GM21737 (cell line): ENCODE measurements around the gene DEFB113.
A peak's percentile ranks its signal among the peaks of the same experiment; 100 is the strongest.
"Not testable (repeated sequence)": the region's sequence is repeated elsewhere in the genome, so short reads cannot be mapped to it uniquely, and the experiment has no call there.

ENCODE experiments used
- ATAC-seq: cut with Tn5 transposase; IDR thresholded peaks from one replicate; pipeline ENCODE4 v1.9.1; 2021; ENCODE audit warnings: mild to moderate bottlenecking, moderate library complexity; ENCODE audit not compliant: unreplicated experiment

DEFB113 gene, protein sequence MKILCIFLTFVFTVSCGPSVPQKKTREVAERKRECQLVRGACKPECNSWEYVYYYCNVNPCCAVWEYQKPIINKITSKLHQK

DNA sequence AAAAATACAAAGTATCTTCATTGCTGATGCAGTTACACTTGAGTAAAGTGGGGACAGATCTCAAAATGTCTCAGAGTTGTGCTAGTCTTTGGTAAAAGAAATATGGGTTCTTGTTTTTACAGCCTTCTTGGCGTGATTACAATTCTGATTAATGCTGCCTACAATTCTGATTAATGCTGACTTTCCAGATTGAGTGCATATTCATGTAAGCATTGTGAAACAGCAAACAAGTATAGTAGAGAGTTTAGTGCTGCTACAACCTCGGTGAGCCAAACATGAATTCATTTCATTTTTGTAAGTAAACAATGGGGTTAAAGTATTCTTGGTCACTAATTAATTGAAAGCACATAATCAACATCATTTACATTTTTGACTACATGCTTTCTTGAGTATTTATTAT lies at the start of gene DEFB113:
Gene DEFB113 (minus strand): TSS at position 21 of the 400 bp plus-strand sequence. CDS start 0 bp downstream, at position 21.
- ATAC-seq = no peak

DNA sequence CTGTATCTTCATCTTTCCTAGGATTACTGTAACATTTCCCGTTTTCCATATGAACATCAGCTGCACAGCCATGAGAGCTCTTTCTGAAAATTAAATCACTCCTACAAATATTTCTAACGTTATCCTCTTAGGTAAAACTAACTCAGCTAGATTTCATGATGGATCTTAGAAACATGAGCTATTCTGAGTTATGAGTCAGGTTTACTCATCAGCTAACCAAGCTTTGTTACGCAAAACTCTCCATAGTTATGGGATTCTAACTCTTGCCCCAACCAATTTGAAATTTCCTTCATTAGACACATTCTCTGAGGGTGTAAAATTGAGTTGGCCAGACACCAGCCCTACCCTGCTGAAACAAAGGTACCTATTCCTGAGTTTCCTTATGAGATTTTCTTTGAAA lies 38.4 kb upstream of the DEFB113 start:
- ATAC-seq = no peak

DNA sequence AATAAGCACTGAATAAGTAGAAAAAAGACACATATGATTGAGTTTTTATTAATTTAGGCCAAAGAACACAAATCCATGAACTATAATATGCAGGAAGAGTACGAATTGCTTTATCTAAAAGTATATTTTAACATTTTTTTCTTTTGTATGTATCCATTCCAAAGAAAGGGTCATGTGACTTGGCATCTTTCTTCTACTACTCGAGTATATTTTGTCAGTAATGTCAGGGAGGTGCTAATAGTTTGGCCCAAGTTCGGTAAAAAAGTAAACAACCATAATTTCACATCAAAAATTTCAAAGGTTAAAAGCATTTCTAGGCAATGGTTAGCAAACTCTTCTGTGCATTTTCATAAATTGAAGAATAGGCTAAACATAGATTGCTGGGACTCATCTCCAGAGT lies 33.7 kb upstream of the DEFB113 start:
- ATAC-seq = no peak

DNA sequence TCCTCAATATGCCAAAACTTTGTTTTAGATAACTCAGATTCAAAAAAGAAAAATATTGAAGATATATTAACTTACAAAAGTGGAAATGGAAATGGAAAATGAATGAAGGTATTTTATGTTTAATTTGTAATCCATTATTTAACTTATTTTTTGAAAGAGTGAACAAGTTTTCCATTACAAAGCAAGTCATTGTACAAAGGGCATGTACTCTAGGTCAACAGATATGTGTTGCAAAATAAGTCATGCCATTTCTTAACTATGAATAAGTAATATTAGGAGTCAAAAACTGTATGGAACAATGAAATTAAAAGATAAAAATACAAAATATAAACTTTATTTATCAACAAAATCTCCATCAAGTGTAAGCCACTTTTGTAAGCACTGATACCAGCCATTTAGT lies 25.9 kb upstream of the DEFB113 start:
- ATAC-seq = no peak

DNA sequence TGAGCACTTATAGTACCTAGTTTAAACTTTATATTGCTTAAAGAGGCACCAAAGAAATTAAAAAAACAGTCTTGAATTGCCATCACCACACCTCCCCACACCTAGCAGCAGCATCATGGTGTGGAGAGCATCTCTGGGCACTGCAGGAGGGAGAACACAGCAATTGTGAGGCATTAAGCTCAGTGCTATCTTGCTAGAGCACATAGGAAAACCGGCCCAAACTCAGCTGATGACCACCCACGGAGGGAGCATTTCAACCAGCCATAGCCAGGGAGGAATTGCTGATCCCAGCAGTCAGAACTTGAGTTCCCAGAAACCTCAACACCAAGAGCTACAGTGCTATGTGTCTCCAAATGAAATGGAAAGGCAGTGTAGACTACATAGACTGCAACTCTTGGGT lies 19.5 kb upstream of the DEFB113 start:
- ATAC-seq = no peak

DNA sequence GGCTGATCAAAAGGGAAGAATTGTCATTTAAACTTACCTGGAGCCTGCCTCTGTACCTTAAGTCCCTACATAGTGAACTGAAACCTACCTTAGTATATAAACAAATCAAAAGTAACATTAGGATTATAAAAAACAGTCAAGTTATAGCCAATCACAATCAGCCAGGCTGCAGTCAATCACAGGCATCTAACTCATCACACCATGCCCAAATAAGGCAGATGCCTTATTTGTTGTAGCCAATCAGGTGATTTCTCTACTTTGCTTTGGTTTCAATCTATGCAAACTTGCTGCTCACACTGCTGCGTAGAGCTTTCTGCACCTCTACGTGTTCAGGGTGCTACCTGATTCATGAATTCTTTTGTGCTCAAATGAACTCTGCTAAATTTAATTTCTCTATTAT lies 18.3 kb upstream of the DEFB113 start:
- no peak for ATAC-seq

DNA sequence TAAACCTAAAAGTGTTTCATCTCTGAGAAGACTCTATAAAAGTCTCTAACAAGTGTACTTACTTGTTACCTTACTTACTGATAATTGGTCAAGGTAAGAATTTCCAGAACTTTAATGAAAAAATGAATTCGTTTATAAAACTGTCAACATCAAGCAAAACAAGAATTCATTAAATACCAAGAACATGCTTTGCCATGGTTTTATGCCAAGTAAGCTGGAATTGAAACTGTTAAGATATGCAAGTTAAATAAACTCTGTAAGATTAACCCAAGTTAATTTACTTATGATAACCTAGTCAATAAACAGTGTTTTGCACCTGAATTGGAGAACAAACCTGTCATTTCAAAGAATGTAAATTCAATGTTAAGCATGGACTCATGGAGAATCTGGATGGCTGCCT lies 17.1 kb upstream of the DEFB113 start:
- no peak for ATAC-seq

DNA sequence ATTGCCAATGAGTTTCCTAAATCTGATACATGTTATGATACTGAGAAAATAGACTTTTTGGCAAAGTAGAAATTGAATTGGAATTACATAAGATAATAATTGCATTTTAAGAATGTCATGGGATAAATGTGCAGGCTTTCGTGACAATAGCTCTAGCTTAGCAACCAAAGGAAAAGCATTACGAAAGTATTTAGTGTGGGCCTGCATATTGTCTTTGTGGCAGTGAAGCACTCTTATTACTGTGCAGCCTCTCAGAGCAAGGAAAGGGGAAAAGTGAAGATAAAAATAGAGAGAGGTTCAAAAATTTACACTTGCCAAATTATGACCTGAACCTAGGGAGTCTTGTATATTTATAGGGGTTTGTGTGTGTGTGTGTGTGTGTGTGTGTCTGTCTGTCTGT lies 12.6 kb upstream of the DEFB113 start:
- no peak for ATAC-seq

DNA sequence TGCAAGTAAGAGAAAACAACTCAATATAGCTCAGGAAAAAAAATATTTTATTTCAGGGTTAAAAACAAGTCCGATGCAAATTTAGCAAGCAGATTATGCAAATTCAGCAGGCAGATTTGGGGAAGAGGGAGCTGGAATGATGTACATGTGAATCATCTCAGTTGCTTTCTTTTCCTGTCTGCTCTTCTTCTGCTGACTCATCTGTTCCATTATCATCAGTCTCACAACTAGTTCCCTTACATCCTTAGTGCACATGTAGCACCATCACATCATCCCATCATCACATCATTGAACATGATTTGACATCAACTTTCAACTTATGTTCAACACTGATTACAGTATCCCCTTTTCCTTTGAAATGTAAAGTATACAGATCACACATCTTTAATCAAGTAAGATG lies 11.5 kb upstream of the DEFB113 start:
- ATAC-seq = peak; percentile 48

DNA sequence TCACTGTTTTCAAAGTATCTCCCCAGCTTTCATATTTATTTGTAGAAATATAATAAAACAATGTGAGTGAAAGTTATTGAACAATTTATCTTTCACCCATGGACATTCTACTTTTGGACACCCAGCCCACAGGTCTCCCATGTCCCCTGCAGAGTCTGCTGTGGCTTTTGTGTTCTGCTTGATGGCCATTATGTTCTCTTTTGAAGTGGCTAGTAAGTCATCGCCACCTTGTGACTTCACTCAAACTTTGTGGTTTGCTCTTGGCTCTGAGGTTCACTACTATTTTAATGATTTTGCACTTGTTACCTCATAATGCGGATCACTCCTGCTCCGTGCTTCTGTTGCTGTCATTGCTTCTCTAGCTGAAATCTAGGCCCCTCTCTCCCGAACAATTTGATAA lies 10.2 kb upstream of the DEFB113 start:
- ATAC-seq = peak; percentile 38

DNA sequence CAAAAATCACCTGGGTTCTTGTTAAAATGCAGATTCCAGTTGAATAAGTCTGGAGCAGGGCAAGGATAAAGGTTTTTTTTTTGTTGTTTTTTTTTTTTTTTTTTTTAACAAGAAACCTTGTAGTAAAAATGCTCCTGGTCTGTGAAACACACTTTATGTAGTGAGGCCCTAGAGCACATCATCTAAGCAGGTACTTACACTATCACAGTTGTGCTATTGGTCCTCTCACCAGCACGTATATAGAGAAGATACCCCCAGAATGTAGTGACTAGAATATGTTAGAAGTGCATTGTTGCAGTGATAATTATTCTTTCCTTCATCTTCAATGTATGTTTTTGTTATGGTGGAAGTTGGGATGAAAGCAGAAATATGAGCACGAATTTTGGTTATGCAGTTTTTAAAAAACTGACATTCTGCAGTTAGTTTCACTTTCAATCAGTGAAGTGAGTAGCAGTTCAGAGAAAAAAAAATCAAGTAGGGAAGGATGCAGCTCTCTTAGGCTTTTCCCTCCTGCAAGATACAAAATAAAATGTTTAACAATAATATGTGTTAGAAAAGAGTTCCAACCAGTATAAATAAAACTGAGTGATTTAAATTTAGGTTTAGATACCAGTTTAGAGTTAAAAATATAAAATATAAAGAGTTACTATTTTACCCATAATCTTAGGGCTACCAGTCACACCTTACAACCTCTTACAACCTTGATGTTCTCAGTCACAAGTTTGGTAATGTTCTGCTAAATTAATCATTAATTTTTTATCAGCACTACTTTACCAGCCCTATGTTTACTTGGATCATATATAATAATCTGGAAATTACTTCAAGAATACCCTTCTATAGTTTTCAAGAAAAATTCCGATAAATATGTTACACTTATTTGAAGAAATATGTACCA lies 9.2 kb upstream of the DEFB113 start:
- ATAC-seq = peak; percentile 55

DNA sequence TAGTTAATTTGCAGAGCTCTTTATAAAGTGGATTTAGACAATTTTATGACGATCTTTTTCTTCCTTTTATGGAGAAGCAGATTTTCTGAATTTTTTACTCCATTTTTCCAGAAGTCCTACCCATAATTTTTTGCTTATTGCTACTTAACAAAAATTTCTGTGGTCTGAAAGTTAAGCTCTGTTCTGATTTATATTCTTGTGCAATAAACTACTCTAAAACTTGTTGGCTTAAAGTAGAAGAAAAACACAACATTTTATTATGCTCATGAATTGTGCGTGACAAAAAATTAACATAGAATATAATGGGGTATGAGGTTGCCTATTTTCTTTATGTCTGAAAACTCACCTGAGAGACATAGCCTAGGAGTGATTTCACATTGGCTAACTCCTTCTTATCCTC lies 2.6 kb downstream of the DEFB113 start:
- no peak for ATAC-seq

DNA sequence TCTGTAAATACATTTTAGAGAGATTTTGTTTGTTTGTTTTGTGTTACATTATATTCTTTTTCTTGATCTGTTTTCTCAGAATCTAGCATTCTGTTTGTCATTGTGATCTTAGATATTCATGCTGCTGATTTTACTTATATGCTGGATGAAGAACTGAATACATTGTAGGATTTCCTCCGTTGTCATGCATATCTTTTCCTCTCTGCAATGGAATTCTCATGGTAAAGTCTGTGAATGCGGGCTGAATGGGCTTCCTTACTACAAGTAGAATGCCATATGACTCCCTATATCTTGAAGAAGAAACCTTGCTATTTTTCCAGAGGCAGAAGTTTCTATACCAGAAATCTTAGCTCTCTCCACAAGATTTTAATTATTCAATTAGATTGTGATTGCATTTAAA lies 3.1 kb downstream of the DEFB113 start:
- ATAC-seq = no peak

DNA sequence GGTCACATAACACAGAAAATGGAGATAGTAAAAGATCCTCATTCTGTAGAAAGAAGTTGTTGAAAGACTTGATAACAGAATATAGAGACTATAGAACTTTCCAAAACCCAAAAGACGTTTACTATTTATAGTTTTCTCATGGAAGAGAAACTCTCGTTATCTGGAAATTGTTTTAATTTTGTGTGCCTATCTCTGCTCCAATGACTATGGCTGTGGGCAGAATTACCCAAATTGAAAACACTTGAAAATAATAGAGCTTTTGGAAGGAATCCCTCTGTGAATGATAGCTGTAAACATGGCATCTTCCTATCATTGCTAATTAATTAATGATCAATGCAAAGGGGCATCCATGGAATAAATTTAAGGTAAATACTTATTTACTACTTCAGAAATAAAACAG lies 5.4 kb downstream of the DEFB113 start, which contains the start of gene DEFB114:
Gene DEFB114 (minus strand): TSS at position 101 of the 400 bp plus-strand sequence. CDS start 59 bp downstream, at position 42.
- no peak for ATAC-seq

DNA sequence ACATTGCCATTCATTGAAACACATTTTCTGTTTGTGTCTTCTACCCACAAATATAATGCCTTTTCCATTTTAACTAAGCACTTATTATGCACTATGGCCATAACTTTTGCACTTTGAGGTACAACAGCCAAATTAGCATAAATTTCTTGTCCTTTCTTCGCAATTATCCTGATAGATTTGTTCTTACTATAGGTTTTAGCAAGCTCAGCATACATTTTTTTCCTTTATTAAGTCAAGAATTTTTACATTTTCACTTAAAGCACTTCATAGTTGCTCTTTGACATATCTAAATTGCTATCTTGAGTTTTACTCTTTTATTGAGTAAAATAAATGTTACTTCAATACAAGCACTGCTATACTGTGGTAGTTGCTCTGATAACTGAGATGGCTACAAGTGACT lies 11.2 kb downstream of the DEFB113 start:
- ATAC-seq = no peak

DNA sequence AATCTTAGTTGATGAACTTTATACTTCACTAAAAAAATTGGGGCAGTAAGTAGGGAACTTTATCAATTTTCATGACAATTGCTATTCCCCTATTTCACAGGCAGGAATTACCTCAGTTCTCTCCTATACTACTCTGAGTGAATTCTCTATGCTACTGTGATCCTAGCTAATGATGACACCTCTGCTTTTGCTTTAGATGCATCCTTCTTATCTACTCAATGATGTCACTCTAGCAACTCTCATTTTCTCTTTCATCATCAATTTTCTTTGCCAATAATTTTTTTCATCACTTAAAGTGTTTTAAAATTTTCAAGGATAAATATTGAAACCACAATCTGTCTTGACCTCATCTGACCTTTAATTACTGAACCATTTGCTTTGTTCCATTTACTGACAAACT lies 13.6 kb downstream of the DEFB113 start:
- no peak for ATAC-seq

DNA sequence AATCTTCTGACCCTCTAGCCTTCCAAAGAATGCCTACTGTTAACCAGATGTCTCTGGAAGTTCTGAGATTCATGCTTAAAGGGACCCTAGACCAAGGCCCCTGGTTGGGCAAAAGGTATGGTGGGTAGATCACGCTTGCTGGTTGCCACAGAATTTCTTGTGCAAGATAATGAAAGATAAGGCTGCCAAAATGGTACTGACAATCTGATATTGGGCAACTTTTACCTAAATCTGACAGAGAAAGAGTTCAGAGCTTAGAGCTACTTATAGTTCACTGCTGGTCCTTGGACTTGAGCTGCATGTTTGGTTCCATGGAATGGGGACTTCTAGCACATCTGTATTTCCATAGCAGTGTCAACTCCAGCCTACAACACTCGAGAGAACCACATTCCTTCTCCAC lies 17.5 kb downstream of the DEFB113 start:
- ATAC-seq = no peak

DNA sequence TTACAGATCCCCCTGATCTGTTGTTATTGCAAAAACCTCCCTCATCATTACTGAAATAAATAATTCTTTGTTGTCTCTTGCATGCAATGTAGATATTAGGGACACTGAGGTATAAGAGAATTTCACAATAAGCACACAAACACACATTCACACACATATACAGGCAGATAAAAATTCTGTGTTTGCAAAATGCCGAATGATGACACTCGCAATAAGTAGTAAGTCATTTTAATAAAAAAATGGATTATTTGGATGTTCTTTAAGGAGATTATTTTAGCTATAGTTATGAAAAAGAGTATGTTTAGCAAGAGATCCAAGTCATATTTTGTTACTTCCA lies 19.0 kb downstream of the DEFB113 start:
- no peak for ATAC-seq

DNA sequence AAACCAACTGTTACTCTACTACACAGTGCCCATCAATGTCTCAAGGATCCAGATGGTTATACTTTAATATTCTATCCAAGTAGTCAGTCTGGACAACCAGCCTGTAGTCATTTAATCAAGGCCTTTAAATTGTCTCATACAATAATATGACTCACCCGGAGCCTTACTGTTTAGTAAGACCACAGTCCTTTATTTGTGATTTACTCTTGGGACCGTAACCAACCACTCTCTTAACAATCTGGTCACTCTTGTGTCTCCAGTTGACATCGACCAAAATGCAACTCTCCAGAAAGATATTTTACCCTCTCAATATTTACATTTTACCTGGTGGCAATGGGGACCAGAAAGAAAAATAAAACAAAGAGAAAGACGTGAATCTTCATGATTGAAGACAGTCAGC lies 20.4 kb downstream of the DEFB113 start:
- no peak for ATAC-seq

DNA sequence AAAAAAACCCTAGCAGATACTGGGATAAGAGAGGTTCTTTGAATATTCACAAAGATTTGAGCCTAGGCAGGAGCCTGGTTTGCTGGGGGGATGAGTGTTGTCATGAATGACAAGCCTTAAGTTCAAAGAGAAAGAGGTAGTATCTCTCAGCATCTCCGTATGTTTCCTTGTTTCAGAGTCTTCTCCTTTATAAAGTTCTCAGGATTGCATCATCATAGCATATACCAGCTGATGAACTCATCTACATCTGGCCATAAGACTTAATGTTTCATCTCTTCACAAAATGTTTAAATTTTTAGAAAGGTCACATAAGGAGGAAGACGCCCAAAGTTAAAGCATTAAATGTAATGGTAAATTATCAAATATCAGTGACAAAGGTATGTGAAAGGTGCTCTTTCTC lies 22.6 kb downstream of the DEFB113 start:
- no peak for ATAC-seq

DNA sequence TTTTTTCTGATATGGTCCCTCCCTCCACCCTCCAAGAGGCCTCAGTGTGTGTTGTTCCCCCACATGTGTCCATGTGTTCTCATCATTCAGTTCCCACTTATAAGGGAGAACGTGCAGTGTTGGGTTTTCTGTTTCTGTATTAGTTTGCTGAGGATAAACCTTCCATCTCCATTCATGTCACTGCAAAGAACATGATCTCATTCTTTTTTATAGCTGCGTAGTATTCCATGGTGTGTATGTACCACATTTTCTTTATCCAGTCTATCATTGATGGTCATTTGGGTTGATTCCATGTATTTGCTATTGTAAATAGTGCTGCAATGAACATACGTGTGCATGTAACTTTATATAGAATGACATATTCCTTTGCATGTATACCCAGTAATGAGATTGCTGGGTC lies 25.4 kb downstream of the DEFB113 start:
- ATAC-seq = not testable (repeated sequence)

DNA sequence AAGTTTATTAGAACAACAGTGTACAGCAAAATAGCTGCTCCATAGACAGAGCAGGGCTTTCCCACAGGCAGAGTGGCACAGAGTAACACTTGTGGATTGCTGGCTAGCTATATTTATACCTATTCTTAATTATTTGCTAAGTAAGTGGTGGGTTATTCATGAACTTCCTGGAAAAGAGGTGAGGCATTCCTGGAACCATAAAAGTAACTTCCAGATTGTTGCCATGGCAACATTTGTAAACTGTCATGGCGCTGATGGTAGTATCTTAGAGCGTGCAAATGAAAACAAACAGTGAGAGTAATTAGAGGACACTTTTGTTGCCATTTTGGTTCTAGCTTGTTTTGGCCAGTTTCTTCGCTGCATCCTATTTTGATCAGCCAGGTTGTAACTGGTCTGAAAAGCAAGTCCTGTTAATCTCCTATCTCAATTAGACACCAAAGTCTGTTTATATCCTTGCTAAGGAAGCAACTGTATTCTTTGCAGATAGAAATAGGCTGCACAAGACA lies 29.4 kb downstream of the DEFB113 start:
- no peak for ATAC-seq

DNA sequence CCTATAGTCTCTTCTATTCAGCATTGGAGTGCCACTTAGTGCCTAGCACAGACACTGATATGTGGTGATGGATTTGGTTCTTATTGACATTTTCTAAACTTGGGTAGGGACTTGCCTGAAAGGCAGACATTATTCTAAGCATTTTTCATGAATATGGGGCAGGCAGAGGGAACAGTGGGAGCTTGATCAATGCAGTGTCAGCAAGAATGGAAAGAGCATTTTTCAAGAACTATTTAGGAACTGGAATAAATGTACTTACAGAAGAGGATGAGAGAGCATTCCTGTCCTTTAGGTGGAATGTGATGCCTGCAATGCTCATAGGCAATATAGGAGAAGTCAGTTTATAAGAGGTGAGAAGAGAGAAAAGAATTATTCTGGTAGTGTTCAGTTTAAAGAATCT lies 31.6 kb downstream of the DEFB113 start:
- ATAC-seq = no peak
